ENCODE measurements around the gene GPER1.

GRCh38 chr7:1050254-1050906, 37.5 kb upstream of the GPER1 start:
- no peak for TF ChIP-seq CTCF (IDR thresholded peaks at IDR 0.05)
- no peak for TF ChIP-seq POLR2A (IDR thresholded peaks at IDR 0.05)
